Liver (tissue), 9 donors: Measurements from ENCODE around the gene DCLK3. TPM values are rescaled to one million over a fixed set of nuclear protein-coding genes. Genes with fewer than 3 reads are reported as not detected.

Source experiments
- DNase-seq: peaks from one replicate; pipeline ENCODE4 v3.0.0-alpha.2; 2017; ENCODE audit warnings: low spot score
- H3K27ac ChIP-seq, 2 donors: one replicate each; pipeline ENCODE4 v1.7.0; 2013; ENCODE audit warnings: inconsistent platforms in 2 of 2, low read length in 2 of 2, control low read depth in 1 of 2, low read depth in 1 of 2, mild to moderate bottlenecking in 1 of 2
- H3K27me3 ChIP-seq, 4 donors: one replicate each; pipeline versions ENCODE4 v1.6.1 to v1.7.0; 2013; ENCODE audit warnings: low read length in 3 of 4, inconsistent platforms in 1 of 4, mild to moderate bottlenecking in 1 of 4, moderate library complexity in 1 of 4; ENCODE audit not compliant: control insufficient read depth in 4 of 4, insufficient read depth in 4 of 4
- H3K36me3 ChIP-seq, 4 donors: one replicate each; pipeline versions ENCODE4 v1.6.1 to v1.7.0; 2013; ENCODE audit warnings: low read length in 3 of 4, mild to moderate bottlenecking in 3 of 4, low read depth in 1 of 4, moderate library complexity in 1 of 4; ENCODE audit not compliant: control insufficient read depth in 4 of 4, insufficient read depth in 3 of 4
- H3K4me1 ChIP-seq, 4 donors: one replicate each; pipeline versions ENCODE4 v1.6.1 to v1.7.0; 2013; ENCODE audit warnings: low read length in 3 of 4, mild to moderate bottlenecking in 3 of 4, moderate library complexity in 1 of 4; ENCODE audit not compliant: control insufficient read depth in 4 of 4, insufficient read depth in 4 of 4
- H3K4me3 ChIP-seq, 3 donors: one replicate each; pipeline versions ENCODE4 v1.6.1 to v1.7.0; 2013; ENCODE audit warnings: low read length in 3 of 3, control low read depth in 1 of 3, low read depth in 1 of 3, mild to moderate bottlenecking in 1 of 3
- H3K9ac ChIP-seq, 2 donors: one replicate each; pipeline ENCODE4 v1.7.0; 2013; ENCODE audit warnings: low read length in 2 of 2, mild to moderate bottlenecking in 2 of 2, moderate library complexity in 2 of 2, control low read depth in 1 of 2, low read depth in 1 of 2
- H3K9me3 ChIP-seq, 4 donors: one replicate each; pipeline versions ENCODE4 v1.6.1 to v1.7.0; 2013; ENCODE audit warnings: low read length in 3 of 4; ENCODE audit not compliant: control insufficient read depth in 4 of 4
- ATF3 ChIP-seq: IDR thresholded peaks from 2 replicates; pipeline ENCODE4 v1.6.1; 2016; ENCODE audit warnings: antibody characterized with exemption
- CTCF ChIP-seq: fragments of 150-350 bp; IDR thresholded peaks from 2 replicates; pipeline ENCODE4 v1.5.1; 2017; ENCODE audit warnings: improper control_type of control experiment, low read depth, low read length; ENCODE audit not compliant: missing input control
- FOXA1 ChIP-seq: IDR thresholded peaks from 2 replicates; pipeline ENCODE4 v1.6.1; 2016; ENCODE audit warnings: antibody characterized with exemption
- FOXA2 ChIP-seq: IDR thresholded peaks from 2 replicates; pipeline ENCODE4 v1.6.1; 2016; ENCODE audit warnings: antibody characterized with exemption
- GABPA ChIP-seq, 2 donors: IDR thresholded peaks in 1 of 2; conservative IDR thresholded peaks in 1 of 2; 2 replicates each; pipeline ENCODE4 v1.6.1; 2016; ENCODE audit warnings: antibody characterized with exemption in 2 of 2, mild to moderate bottlenecking in 1 of 2, moderate library complexity in 1 of 2
- HNF4G ChIP-seq: IDR thresholded peaks from 2 replicates; pipeline ENCODE4 v1.6.1; 2016; ENCODE audit warnings: antibody characterized with exemption
- JUND ChIP-seq, 2 donors: IDR thresholded peaks; 2 replicates each; pipeline ENCODE4 v1.6.1; 2016; ENCODE audit warnings: antibody characterized with exemption in 2 of 2
- MAX ChIP-seq: IDR thresholded peaks from 2 replicates; pipeline ENCODE4 v1.6.1; 2016; ENCODE audit warnings: antibody characterized with exemption
- NR2F2 ChIP-seq: IDR thresholded peaks from 2 replicates; pipeline ENCODE4 v1.6.1; 2016; ENCODE audit warnings: antibody characterized with exemption
- RAD21 ChIP-seq, 2 donors: IDR thresholded peaks; 2 replicates each; pipeline ENCODE4 v1.6.1; 2016; ENCODE audit warnings: antibody characterized with exemption in 2 of 2, mild to moderate bottlenecking in 2 of 2
- REST ChIP-seq: IDR thresholded peaks from 2 replicates; pipeline ENCODE4 v1.6.1; 2016; ENCODE audit warnings: antibody characterized with exemption, mild to moderate bottlenecking
- RXRA ChIP-seq, 2 donors: IDR thresholded peaks; 2 replicates each; pipeline ENCODE4 v1.6.1; 2017 to 2018; ENCODE audit warnings: antibody characterized with exemption in 2 of 2, mild to moderate bottlenecking in 1 of 2
- SP1 ChIP-seq: IDR thresholded peaks from 2 replicates; pipeline ENCODE4 v1.6.1; 2018; ENCODE audit warnings: antibody characterized with exemption, mild to moderate bottlenecking
- TAF1 ChIP-seq: conservative IDR thresholded peaks from 2 replicates; pipeline ENCODE4 v1.6.1; 2016; ENCODE audit warnings: antibody characterized with exemption, mild to moderate bottlenecking
- YY1 ChIP-seq: IDR thresholded peaks from 2 replicates; pipeline ENCODE4 v1.6.1; 2016; ENCODE audit warnings: antibody characterized with exemption, mild to moderate bottlenecking
- ZBTB33 ChIP-seq: IDR thresholded peaks from 2 replicates; pipeline ENCODE4 v1.6.1; 2016; ENCODE audit warnings: antibody characterized with exemption
- WGBS: extraction: QIAGEN DNeasy Blood & Tissue Kit; methylation state at CpG from one replicate; pipeline ENCODE4 v1.1.7; 2013; 5-methylcytosine and 5-hydroxymethylcytosine counted together
- polyA plus RNA-seq, 2 donors: library from polyadenylated mRNA; stranded (reverse) in 1 of 2; unstranded in 1 of 2; fragments of 200-250 nt in 1 of 2; fragments of >200 nt in 1 of 2; fragmentation: Nextera tagmentation in 1 of 2; extraction: Ambion mirVana in 1 of 2; gene quantifications; one replicate each; pipeline versions ENCODE4 v1.2.1 to v1.2.3, GENCODE V29; 2013 to 2015
- total RNA-seq, 2 donors: library from RNA; depleted of rRNA; stranded (reverse); fragments of >200 nt; gene quantifications; one replicate each; pipeline ENCODE4 v1.2.3, GENCODE V29; 2014
- donor health status: healthy.
- donor health status: healthy.
- donor health status: healthy.
- donor health status: healthy.
- donor health status: healthy.

DCLK3 gene
- total and polyA plus RNA-seq, 4 donors = 0.01 to 0.14 (median 0.07) TPM

- Histone ChIP-seq H3K27me3 (peaks cover 0 to 2% (median 0%) of the 10 kb centered on the region in 4 donors), H3K4me1 (no peaks in the 10 kb centered on the region), H3K9me3 (no peaks in the 10 kb centered on the region), H3K36me3 (no peaks in the 10 kb centered on the region), H3K9ac (no peak overlapping the region), H3K27ac (no peak overlapping the region), H3K4me3 (no peak overlapping the region)
- WGBS = 72% methylated on average over 3 of the region's 3 CpGs
- TF ChIP-seq GABPA (IDR thresholded peaks at IDR 0.05 in 1 of 2, conservative IDR thresholded peaks at IDR 0.05 in 1 of 2) (no peak), FOXA1 (no peak), RAD21 (IDR thresholded peaks at IDR 0.05) (no peak), RXRA (IDR thresholded peaks at IDR 0.05) (no peak), ZBTB33 (no peak), REST (no peak), TAF1 (no peak), JUND (IDR thresholded peaks at IDR 0.05) (no peak), CTCF (no peak), ATF3 (no peak)
- no peak for DNase-seq
These were observed 22.9 kb upstream of the DCLK3 start for GRCh38 chr3:36786921-36787890.

GRCh38 chr3:36784138-36784635, 19.8 kb upstream of the DCLK3 start:
- H3K4me3 ChIP-seq = no peak overlapping the region
- H3K9me3 ChIP-seq = no peaks in the 10 kb centered on the region
- no peaks in the 10 kb centered on the region for H3K4me1 ChIP-seq
- H3K27me3 ChIP-seq = no peaks in the 10 kb centered on the region
- WGBS = 62% methylated on average over 3 of the region's 3 CpGs
- H3K9ac ChIP-seq = no peak overlapping the region
- H3K27ac ChIP-seq = no peak overlapping the region
- no peaks in the 10 kb centered on the region for H3K36me3 ChIP-seq
- DNase-seq = no peak
- TF ChIP-seq YY1 (no peak), HNF4G (no peak), TAF1 (no peak), NR2F2 (no peak), REST (no peak), JUND (IDR thresholded peaks at IDR 0.05) (no peak), FOXA2 (no peak), ZBTB33 (no peak), MAX (no peak), SP1 (no peak), GABPA (IDR thresholded peaks at IDR 0.05 in 1 of 2, conservative IDR thresholded peaks at IDR 0.05 in 1 of 2) (no peak)
